ENCODE data around the gene VPS35.

Gene VPS35

GRCh38 chr16:46711106-46712058 is 22.4 kb upstream of the VPS35 start:
- H3K27me3 ChIP-seq (replicated peaks) = no peaks in the 10 kb centered on the region
- no peak for DNase-seq
- no peak overlapping the region for H3K27ac ChIP-seq
- H3K36me3 ChIP-seq (replicated peaks) = no peaks in the 10 kb centered on the region
- TF ChIP-seq CTCF (IDR thresholded peaks at IDR 0.05; ENCODE audit: low read depth, low read length, missing control alignments) = no peak
- H3K4me3 ChIP-seq (ENCODE audit: low read depth, low read length) = no peak overlapping the region
- in situ Hi-C loops (cut with HindIII; ENCODE audit: low pct_ligation_motif_present, low sequenced_read_pairs) = no loop called here

- Histone ChIP-seq H3K27ac (no peak overlapping the region), H3K4me3 (ENCODE audit: low read depth, low read length) (no peak overlapping the region), H3K27me3 (replicated peaks) (no peaks in the 10 kb centered on the region), H3K36me3 (replicated peaks) (no peaks in the 10 kb centered on the region)
- in situ Hi-C loops (cut with HindIII; ENCODE audit: low pct_ligation_motif_present, low sequenced_read_pairs) = no loop called here
- DNase-seq = no peak
- TF ChIP-seq CTCF (IDR thresholded peaks at IDR 0.05; ENCODE audit: low read depth, low read length, missing control alignments) = no peak
Measured at GRCh38 chr16:46709469-46710005, 20.6 kb upstream of the VPS35 start.

GRCh38 chr16:46706642-46707041 is 17.7 kb upstream of the VPS35 start:
- Histone ChIP-seq H3K36me3 (replicated peaks) (no peaks in the 10 kb centered on the region), H3K27ac (no peak overlapping the region), H3K4me3 (ENCODE audit: low read depth, low read length) (no peak overlapping the region), H3K27me3 (replicated peaks) (no peaks in the 10 kb centered on the region)
- no peak for DNase-seq
- in situ Hi-C loops (cut with HindIII; ENCODE audit: low pct_ligation_motif_present, low sequenced_read_pairs) = no loop called here
- TF ChIP-seq CTCF (IDR thresholded peaks at IDR 0.05; ENCODE audit: low read depth, low read length, missing control alignments) = no peak

- no peaks in the 10 kb centered on the region for H3K27me3 ChIP-seq (replicated peaks)
- peaks cover 3% of the 10 kb centered on the region for H3K36me3 ChIP-seq (replicated peaks)
- no peak overlapping the region for H3K27ac ChIP-seq
- H3K4me3 ChIP-seq (ENCODE audit: low read depth, low read length) = no peak overlapping the region
- DNase-seq = no peak
- TF ChIP-seq CTCF (IDR thresholded peaks at IDR 0.05; ENCODE audit: low read depth, low read length, missing control alignments) = no peak
- in situ Hi-C loops (cut with HindIII; ENCODE audit: low pct_ligation_motif_present, low sequenced_read_pairs) = no loop called here
Measured at GRCh38 chr16:46702030-46702429, 13.1 kb upstream of the VPS35 start.

GRCh38 chr16:46701615-46702014 is 12.6 kb upstream of the VPS35 start:
- no peak overlapping the region for H3K4me3 ChIP-seq (ENCODE audit: low read depth, low read length)
- no peak for DNase-seq
- TF ChIP-seq CTCF (IDR thresholded peaks at IDR 0.05; ENCODE audit: low read depth, low read length, missing control alignments) = no peak
- H3K27ac ChIP-seq = no peak overlapping the region
- in situ Hi-C loops (cut with HindIII; ENCODE audit: low pct_ligation_motif_present, low sequenced_read_pairs) = no loop called here
- H3K27me3 ChIP-seq (replicated peaks) = no peaks in the 10 kb centered on the region
- H3K36me3 ChIP-seq (replicated peaks) = peaks cover 3% of the 10 kb centered on the region
